ENCODE results near the gene APBB1IP.
"Not testable (repeated sequence)": the region's sequence is repeated elsewhere in the genome, so short reads cannot be mapped to it uniquely, and the experiment has no call there.

Gene APBB1IP

GRCh38 chr10:26571655-26572054 lies 133.5 kb downstream of the APBB1IP start:
- H3K9ac ChIP-seq (ENCODE audit: low read length): no peak overlapping the region
- no peaks in the 10 kb centered on the region for H4K20me1 ChIP-seq (ENCODE audit: low read depth, low read length)
- H3K9me2 ChIP-seq (replicated peaks; ENCODE audit: insufficient read depth, low read length): no peaks in the 10 kb centered on the region
- peaks cover 51% of the 10 kb centered on the region for H3K36me3 ChIP-seq (ENCODE audit: low read length)
- no peak overlapping the region for H2AFZ ChIP-seq (ENCODE audit: low read depth, low read length, severe bottlenecking)
- TF ChIP-seq EZH2phosphoT487 (conservative IDR thresholded peaks at IDR 0.05; ENCODE audit: low read length) (no peak), CTCF (IDR thresholded peaks at IDR 0.05; ENCODE audit: insufficient read depth, low read length, poor library complexity, severe bottlenecking) (no peak)
- H3K9me3 ChIP-seq (ENCODE audit: insufficient read depth, low read length): no peaks in the 10 kb centered on the region
- H3K79me2 ChIP-seq (ENCODE audit: insufficient read depth, low read length): no peaks in the 10 kb centered on the region
- no peaks in the 10 kb centered on the region; the same call in 1 of the 2 replicates for H3F3A ChIP-seq (ENCODE audit: insufficient read depth)
- H3K27ac ChIP-seq (ENCODE audit: low read depth, low read length): no peak overlapping the region
- no peak overlapping the region for H3K4me2 ChIP-seq (ENCODE audit: low read depth, low read length, poor library complexity, severe bottlenecking)
- no peaks in the 10 kb centered on the region for H3K27me3 ChIP-seq (ENCODE audit: low read length)
- H3K4me3 ChIP-seq (ENCODE audit: insufficient read depth, low read length, poor library complexity, severe bottlenecking): no peak overlapping the region

- Histone ChIP-seq H2AFZ (ENCODE audit: low read depth, low read length, severe bottlenecking) (no peak overlapping the region), H3K4me2 (ENCODE audit: low read depth, low read length, poor library complexity, severe bottlenecking) (no peak overlapping the region)
Observed at GRCh38 chr10:26573674-26574073, 135.5 kb downstream of the APBB1IP start.

GRCh38 chr10:26574783-26575182 lies 136.6 kb downstream of the APBB1IP start:
- no peaks in the 10 kb centered on the region for H3K79me2 ChIP-seq (ENCODE audit: insufficient read depth, low read length)
- TF ChIP-seq EZH2phosphoT487 (conservative IDR thresholded peaks at IDR 0.05; ENCODE audit: low read length) (no peak), CTCF (IDR thresholded peaks at IDR 0.05; ENCODE audit: insufficient read depth, low read length, poor library complexity, severe bottlenecking) (no peak)
- H3K36me3 ChIP-seq (ENCODE audit: low read length): peaks cover 28% of the 10 kb centered on the region
- H3K9ac ChIP-seq (ENCODE audit: low read length): no peak overlapping the region
- H3K9me3 ChIP-seq (ENCODE audit: insufficient read depth, low read length): no peaks in the 10 kb centered on the region
- H4K20me1 ChIP-seq (ENCODE audit: low read depth, low read length): no peaks in the 10 kb centered on the region
- no peak overlapping the region for H3K4me2 ChIP-seq (ENCODE audit: low read depth, low read length, poor library complexity, severe bottlenecking)
- H3K27me3 ChIP-seq (ENCODE audit: low read length): no peaks in the 10 kb centered on the region
- H3K4me3 ChIP-seq (ENCODE audit: insufficient read depth, low read length, poor library complexity, severe bottlenecking): no peak overlapping the region
- H3F3A ChIP-seq (ENCODE audit: insufficient read depth): peaks cover 2% of the 10 kb centered on the region; the same call in 1 of the 2 replicates
- no peaks in the 10 kb centered on the region for H3K9me2 ChIP-seq (replicated peaks; ENCODE audit: insufficient read depth, low read length)
- H3K27ac ChIP-seq (ENCODE audit: low read depth, low read length): peak overlapping the region; percentile 56
- H2AFZ ChIP-seq (ENCODE audit: low read depth, low read length, severe bottlenecking): no peak overlapping the region

More at GRCh38 chr10:26573674-26574073, 135.5 kb downstream of the APBB1IP start:
- Histone ChIP-seq H3K27me3 (ENCODE audit: low read length) (no peaks in the 10 kb centered on the region), H3K79me2 (ENCODE audit: insufficient read depth, low read length) (no peaks in the 10 kb centered on the region), H3K9me3 (ENCODE audit: insufficient read depth, low read length) (no peaks in the 10 kb centered on the region), H3K27ac (ENCODE audit: low read depth, low read length) (no peak overlapping the region), H3K4me3 (ENCODE audit: insufficient read depth, low read length, poor library complexity, severe bottlenecking) (no peak overlapping the region), H4K20me1 (ENCODE audit: low read depth, low read length) (no peaks in the 10 kb centered on the region), H3F3A (ENCODE audit: insufficient read depth) (peaks cover 2% of the 10 kb centered on the region; the same call in 1 of the 2 replicates), H3K9me2 (replicated peaks; ENCODE audit: insufficient read depth, low read length) (no peaks in the 10 kb centered on the region), H3K36me3 (ENCODE audit: low read length) (peaks cover 39% of the 10 kb centered on the region), H3K9ac (ENCODE audit: low read length) (no peak overlapping the region)
- TF ChIP-seq CTCF (IDR thresholded peaks at IDR 0.05; ENCODE audit: insufficient read depth, low read length, poor library complexity, severe bottlenecking) (no peak), EZH2phosphoT487 (conservative IDR thresholded peaks at IDR 0.05; ENCODE audit: low read length) (no peak)

- H3K9me2 ChIP-seq (replicated peaks; ENCODE audit: insufficient read depth, low read length); H3K9ac ChIP-seq (ENCODE audit: low read length); H3K9me3 ChIP-seq (ENCODE audit: insufficient read depth, low read length); H3K27ac ChIP-seq (ENCODE audit: low read depth, low read length); H3K36me3 ChIP-seq (ENCODE audit: low read length); H3K27me3 ChIP-seq (ENCODE audit: low read length); H2AFZ ChIP-seq (ENCODE audit: low read depth, low read length, severe bottlenecking); H4K20me1 ChIP-seq (ENCODE audit: low read depth, low read length); H3K4me3 ChIP-seq (ENCODE audit: insufficient read depth, low read length, poor library complexity, severe bottlenecking); H3K4me2 ChIP-seq (ENCODE audit: low read depth, low read length, poor library complexity, severe bottlenecking); H3K79me2 ChIP-seq (ENCODE audit: insufficient read depth, low read length); H3F3A ChIP-seq (ENCODE audit: insufficient read depth): not testable (repeated sequence)
Observed at GRCh38 chr10:26578371-26578770, 140.2 kb downstream of the APBB1IP start.
